ENCODE results near the gene PRMT1. TPM values are rescaled to one million over a fixed set of nuclear protein-coding genes. Genes with fewer than 3 reads are reported as not detected.

Gene PRMT1
- total RNA-seq, 1 experiment from 2014 or later, result 219 TPM

DNA sequence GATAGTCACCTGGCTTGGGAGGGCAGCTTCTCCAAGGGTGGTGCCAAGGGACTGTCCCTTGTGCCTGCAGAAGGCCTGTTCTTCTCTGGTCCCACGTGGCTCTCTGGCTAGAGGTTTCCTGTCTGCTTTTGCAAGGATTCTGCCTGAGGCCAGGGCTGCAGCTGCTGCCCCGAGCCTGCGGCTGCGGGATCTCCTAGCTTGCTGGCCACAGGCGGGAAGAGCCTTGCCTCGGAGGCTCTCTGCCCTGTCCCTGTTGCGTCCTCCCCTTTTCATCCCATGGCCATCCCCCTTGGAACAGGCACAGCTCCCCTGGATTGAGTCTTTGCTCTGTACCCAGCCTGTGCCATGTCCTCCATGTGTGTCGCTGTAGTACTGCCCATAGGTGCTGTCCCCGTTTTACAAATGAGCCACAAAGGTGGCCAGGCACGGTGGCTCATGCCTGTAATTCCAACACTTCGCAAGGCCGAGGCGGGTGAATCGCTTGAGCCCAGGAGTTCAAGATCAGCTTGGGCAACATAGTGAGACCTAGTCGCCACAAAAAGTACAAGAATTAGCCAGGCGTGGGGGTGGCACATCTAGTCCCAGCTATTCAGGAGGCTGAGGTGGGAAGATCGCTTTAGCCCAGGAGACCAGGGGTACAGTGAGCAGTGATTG, 20.5 kb upstream of the PRMT1 start:
- no peaks in the 10 kb centered on the region for H3K4me1 ChIP-seq (ENCODE audit: control insufficient read depth, insufficient read depth, low read length)
- intact Hi-C loops (cut with micrococcal nuclease; ENCODE audit: unreplicated experiment), result no loop called here
- no peaks in the 10 kb centered on the region for H3K9me3 ChIP-seq (ENCODE audit: control insufficient read depth, insufficient read depth, low read depth, low read length)
- no peak overlapping the region for H3K27ac ChIP-seq (ENCODE audit: low read length)
- no peaks in the 10 kb centered on the region for H3K27me3 ChIP-seq (ENCODE audit: control insufficient read depth, insufficient read depth, low read length)
- in situ Hi-C loops (cut with HindIII; ENCODE audit: low pct_unique_long_range_greater_than_20kb, low sequenced_read_pairs), result no loop called here
- BruUV-seq (replicated peaks), result no TSS peak
- ChIA-PET POLR2A (interaction anchor here (1.2 kb wide), 1 partner anchor 13 kb away, joined by 3 read pairs; no protein-coding TSS in a partner anchor), CTCF (no interaction called here)
- no peak overlapping the region for H3K4me3 ChIP-seq (ENCODE audit: low read depth in 2 of 2, low read length in 2 of 2)
- TF ChIP-seq, protein P1, sequence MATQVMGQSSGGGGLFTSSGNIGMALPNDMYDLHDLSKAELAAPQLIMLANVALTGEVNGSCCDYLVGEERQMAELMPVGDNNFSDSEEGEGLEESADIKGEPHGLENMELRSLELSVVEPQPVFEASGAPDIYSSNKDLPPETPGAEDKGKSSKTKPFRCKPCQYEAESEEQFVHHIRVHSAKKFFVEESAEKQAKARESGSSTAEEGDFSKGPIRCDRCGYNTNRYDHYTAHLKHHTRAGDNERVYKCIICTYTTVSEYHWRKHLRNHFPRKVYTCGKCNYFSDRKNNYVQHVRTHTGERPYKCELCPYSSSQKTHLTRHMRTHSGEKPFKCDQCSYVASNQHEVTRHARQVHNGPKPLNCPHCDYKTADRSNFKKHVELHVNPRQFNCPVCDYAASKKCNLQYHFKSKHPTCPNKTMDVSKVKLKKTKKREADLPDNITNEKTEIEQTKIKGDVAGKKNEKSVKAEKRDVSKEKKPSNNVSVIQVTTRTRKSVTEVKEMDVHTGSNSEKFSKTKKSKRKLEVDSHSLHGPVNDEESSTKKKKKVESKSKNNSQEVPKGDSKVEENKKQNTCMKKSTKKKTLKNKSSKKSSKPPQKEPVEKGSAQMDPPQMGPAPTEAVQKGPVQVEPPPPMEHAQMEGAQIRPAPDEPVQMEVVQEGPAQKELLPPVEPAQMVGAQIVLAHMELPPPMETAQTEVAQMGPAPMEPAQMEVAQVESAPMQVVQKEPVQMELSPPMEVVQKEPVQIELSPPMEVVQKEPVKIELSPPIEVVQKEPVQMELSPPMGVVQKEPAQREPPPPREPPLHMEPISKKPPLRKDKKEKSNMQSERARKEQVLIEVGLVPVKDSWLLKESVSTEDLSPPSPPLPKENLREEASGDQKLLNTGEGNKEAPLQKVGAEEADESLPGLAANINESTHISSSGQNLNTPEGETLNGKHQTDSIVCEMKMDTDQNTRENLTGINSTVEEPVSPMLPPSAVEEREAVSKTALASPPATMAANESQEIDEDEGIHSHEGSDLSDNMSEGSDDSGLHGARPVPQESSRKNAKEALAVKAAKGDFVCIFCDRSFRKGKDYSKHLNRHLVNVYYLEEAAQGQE (IDR thresholded peaks at IDR 0.05; ENCODE audit: insufficient read depth in 1 of 2, low read depth in 2 of 2, low read length in 1 of 2), result no peak
- TF ChIP-seq SIN3A (IDR thresholded peaks at IDR 0.05; ENCODE audit: borderline replicate concordance, insufficient read depth, low read depth, low read length), result no peak
- no peak for TF ChIP-seq POLR2AphosphoS5 (IDR thresholded peaks at IDR 0.05; ENCODE audit: low read depth, low read length)
- no peak for TF ChIP-seq TCF7L2 (IDR thresholded peaks at IDR 0.05; ENCODE audit: low read depth, low read length)
- TF ChIP-seq, protein P2, sequence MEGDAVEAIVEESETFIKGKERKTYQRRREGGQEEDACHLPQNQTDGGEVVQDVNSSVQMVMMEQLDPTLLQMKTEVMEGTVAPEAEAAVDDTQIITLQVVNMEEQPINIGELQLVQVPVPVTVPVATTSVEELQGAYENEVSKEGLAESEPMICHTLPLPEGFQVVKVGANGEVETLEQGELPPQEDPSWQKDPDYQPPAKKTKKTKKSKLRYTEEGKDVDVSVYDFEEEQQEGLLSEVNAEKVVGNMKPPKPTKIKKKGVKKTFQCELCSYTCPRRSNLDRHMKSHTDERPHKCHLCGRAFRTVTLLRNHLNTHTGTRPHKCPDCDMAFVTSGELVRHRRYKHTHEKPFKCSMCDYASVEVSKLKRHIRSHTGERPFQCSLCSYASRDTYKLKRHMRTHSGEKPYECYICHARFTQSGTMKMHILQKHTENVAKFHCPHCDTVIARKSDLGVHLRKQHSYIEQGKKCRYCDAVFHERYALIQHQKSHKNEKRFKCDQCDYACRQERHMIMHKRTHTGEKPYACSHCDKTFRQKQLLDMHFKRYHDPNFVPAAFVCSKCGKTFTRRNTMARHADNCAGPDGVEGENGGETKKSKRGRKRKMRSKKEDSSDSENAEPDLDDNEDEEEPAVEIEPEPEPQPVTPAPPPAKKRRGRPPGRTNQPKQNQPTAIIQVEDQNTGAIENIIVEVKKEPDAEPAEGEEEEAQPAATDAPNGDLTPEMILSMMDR (IDR thresholded peaks at IDR 0.05), result no peak
- DNase-seq (ENCODE audit: low read depth, low spot score) (no peak), ATAC-seq (no peak)
- no peaks in the 10 kb centered on the region for H3K36me3 ChIP-seq (ENCODE audit: control insufficient read depth, insufficient read depth, low read length)

DNA sequence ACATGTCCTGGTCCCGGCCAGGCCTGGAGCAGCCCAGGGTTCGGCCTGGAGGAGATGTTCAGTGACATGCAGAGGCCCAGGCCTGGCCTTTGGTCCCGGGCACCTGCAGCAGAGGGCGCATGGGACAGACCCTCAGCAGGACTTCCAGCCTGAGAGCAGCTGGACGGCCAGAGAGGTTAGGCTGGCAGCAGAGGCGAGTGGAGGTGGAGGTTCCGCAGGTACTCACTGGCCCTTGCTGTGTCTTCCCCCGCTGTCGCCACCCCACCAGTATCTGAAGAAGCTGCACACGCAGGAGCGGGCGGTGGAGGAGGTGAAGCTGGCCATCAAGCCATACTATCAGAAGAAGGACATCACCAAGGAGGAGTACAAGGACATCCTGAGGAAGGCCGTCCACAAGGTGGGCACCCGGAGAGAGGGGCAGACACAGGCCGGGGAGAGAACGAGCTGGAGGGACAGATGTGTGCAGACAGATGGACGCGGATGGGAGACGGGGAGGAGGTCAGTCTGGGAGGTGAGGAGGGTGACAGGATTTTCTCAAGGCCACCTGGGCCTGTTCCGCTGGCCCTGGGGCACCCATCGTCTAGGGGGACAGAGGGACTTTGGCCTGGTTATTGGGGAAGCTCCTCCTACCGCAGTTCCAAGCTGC, 19.5 kb upstream of the PRMT1 start:
- in situ Hi-C loops (cut with HindIII; ENCODE audit: low pct_unique_long_range_greater_than_20kb, low sequenced_read_pairs), result no loop called here
- intact Hi-C loops (cut with micrococcal nuclease; ENCODE audit: unreplicated experiment), result no loop called here
- Histone ChIP-seq H3K4me3 (ENCODE audit: low read depth in 2 of 2, low read length in 2 of 2) (no peak overlapping the region), H3K4me1 (ENCODE audit: control insufficient read depth, insufficient read depth, low read length) (no peaks in the 10 kb centered on the region), H3K9me3 (ENCODE audit: control insufficient read depth, insufficient read depth, low read depth, low read length) (no peaks in the 10 kb centered on the region), H3K27me3 (ENCODE audit: control insufficient read depth, insufficient read depth, low read length) (no peaks in the 10 kb centered on the region), H3K36me3 (ENCODE audit: control insufficient read depth, insufficient read depth, low read length) (no peaks in the 10 kb centered on the region), H3K27ac (ENCODE audit: low read length) (no peak overlapping the region)
- no peak for TF ChIP-seq SIN3A (IDR thresholded peaks at IDR 0.05; ENCODE audit: borderline replicate concordance, insufficient read depth, low read depth, low read length)
- no peak for TF ChIP-seq POLR2AphosphoS5 (IDR thresholded peaks at IDR 0.05; ENCODE audit: low read depth, low read length)
- no peak for TF ChIP-seq TCF7L2 (IDR thresholded peaks at IDR 0.05; ENCODE audit: low read depth, low read length)
- TF ChIP-seq, protein P2 (IDR thresholded peaks at IDR 0.05), result no peak
- TF ChIP-seq, protein P1 (IDR thresholded peaks at IDR 0.05; ENCODE audit: insufficient read depth in 1 of 2, low read depth in 2 of 2, low read length in 1 of 2), result no peak
- ATAC-seq, result no peak
- no TSS peak for BruUV-seq (replicated peaks)
- DNase-seq (ENCODE audit: low read depth, low spot score), result no peak
- ChIA-PET CTCF (no interaction called here), POLR2A (no interaction called here)
